Measurements from ENCODE around the gene ADAMTS19.

DNA sequence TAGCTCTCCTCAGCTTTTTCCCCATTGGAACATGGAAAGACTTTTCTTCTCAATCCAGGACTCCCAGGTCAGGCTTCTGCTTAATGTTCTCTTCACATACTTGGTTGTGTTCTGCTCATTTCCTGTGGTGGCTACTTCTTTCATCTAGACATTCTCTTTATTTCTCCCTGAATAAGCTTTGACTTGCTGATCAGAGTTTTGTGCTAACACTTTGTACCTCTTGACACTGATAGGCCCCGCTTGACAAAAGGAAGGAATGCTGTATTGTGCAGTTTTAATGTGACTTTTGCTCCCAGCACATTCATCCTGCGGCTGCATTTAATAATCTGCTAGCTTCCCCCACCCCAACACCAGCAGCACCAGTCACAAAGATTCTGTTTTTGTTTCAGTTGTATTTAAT is 196.9 kb downstream of the ADAMTS19 start:
- TF ChIP-seq, protein P1, sequence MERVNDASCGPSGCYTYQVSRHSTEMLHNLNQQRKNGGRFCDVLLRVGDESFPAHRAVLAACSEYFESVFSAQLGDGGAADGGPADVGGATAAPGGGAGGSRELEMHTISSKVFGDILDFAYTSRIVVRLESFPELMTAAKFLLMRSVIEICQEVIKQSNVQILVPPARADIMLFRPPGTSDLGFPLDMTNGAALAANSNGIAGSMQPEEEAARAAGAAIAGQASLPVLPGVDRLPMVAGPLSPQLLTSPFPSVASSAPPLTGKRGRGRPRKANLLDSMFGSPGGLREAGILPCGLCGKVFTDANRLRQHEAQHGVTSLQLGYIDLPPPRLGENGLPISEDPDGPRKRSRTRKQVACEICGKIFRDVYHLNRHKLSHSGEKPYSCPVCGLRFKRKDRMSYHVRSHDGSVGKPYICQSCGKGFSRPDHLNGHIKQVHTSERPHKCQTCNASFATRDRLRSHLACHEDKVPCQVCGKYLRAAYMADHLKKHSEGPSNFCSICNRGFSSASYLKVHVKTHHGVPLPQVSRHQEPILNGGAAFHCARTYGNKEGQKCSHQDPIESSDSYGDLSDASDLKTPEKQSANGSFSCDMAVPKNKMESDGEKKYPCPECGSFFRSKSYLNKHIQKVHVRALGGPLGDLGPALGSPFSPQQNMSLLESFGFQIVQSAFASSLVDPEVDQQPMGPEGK (CRISPR knock-in tag; IDR thresholded peaks at IDR 0.05; ENCODE audit: borderline replicate concordance) = no peak
- TF ChIP-seq ZNF70 (CRISPR knock-in tag; IDR thresholded peaks at IDR 0.05) (no peak), ZFP30 (CRISPR knock-in tag; IDR thresholded peaks at IDR 0.05) (no peak), ESRRG (CRISPR knock-in tag; IDR thresholded peaks at IDR 0.05) (no peak), ZC3H10 (CRISPR knock-in tag; IDR thresholded peaks at IDR 0.05) (no peak), RARB (CRISPR knock-in tag; IDR thresholded peaks at IDR 0.05) (no peak), PPARA (CRISPR knock-in tag; IDR thresholded peaks at IDR 0.05; ENCODE audit: borderline replicate concordance) (no peak)
- TF ChIP-seq, protein P2, sequence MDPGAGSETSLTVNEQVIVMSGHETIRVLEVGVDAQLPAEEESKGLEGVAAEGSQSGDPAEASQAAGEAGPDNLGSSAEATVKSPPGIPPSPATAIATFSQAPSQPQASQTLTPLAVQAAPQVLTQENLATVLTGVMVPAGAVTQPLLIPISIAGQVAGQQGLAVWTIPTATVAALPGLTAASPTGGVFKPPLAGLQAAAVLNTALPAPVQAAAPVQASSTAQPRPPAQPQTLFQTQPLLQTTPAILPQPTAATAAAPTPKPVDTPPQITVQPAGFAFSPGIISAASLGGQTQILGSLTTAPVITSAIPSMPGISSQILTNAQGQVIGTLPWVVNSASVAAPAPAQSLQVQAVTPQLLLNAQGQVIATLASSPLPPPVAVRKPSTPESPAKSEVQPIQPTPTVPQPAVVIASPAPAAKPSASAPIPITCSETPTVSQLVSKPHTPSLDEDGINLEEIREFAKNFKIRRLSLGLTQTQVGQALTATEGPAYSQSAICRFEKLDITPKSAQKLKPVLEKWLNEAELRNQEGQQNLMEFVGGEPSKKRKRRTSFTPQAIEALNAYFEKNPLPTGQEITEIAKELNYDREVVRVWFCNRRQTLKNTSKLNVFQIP (CRISPR knock-in tag; IDR thresholded peaks at IDR 0.05; ENCODE audit: borderline replicate concordance, low read depth) = no peak
- TF ChIP-seq, protein P3, sequence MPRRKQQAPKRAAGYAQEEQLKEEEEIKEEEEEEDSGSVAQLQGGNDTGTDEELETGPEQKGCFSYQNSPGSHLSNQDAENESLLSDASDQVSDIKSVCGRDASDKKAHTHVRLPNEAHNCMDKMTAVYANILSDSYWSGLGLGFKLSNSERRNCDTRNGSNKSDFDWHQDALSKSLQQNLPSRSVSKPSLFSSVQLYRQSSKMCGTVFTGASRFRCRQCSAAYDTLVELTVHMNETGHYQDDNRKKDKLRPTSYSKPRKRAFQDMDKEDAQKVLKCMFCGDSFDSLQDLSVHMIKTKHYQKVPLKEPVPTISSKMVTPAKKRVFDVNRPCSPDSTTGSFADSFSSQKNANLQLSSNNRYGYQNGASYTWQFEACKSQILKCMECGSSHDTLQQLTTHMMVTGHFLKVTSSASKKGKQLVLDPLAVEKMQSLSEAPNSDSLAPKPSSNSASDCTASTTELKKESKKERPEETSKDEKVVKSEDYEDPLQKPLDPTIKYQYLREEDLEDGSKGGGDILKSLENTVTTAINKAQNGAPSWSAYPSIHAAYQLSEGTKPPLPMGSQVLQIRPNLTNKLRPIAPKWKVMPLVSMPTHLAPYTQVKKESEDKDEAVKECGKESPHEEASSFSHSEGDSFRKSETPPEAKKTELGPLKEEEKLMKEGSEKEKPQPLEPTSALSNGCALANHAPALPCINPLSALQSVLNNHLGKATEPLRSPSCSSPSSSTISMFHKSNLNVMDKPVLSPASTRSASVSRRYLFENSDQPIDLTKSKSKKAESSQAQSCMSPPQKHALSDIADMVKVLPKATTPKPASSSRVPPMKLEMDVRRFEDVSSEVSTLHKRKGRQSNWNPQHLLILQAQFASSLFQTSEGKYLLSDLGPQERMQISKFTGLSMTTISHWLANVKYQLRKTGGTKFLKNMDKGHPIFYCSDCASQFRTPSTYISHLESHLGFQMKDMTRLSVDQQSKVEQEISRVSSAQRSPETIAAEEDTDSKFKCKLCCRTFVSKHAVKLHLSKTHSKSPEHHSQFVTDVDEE (CRISPR knock-in tag; IDR thresholded peaks at IDR 0.05) = no peak

Measured in SK-N-SH treated with all-trans-retinoic acid at 6 μM for 48 hours (cell line).